Neural progenitor cell (in vitro differentiated cells): ENCODE data around the gene HSD11B1.

ENCODE experiments used
- CTCF ChIP-seq: fragments of 200-600 bp; sonication (generic); IDR thresholded peaks from 2 replicates; pipeline ENCODE4 v1.5.1; 2017; ENCODE audit warnings: antibody characterized with exemption, mild to moderate bottlenecking
- EZH2phosphoT487 ChIP-seq: fragments of 200-600 bp; sonication (generic); IDR thresholded peaks from 2 replicates; pipeline ENCODE4 v1.6.1; 2017; ENCODE audit warnings: antibody characterized with exemption

DNA sequence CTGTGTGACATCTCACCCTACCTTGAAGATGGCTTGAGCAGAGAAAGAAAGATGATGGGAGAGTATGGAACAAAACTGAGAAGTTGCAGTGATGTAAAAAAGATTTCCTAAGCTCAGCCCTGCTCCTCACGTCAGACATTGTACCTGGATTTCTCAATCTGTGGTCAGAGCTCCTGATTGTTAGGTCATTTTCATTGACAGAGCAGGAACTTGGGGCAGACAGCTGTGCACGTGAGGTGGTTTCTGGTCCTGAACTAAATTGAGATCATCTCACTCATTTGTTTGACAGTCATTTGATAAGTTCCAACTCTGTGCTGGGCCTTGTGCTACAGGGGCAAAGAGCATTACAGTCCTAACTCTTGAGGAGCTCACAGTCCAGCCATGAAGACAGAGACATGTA lies 61.4 kb downstream of the HSD11B1 start:
- no peak for TF ChIP-seq CTCF
- no peak for TF ChIP-seq EZH2phosphoT487
